H1 (cell line): ENCODE measurements around the gene HABP4. TPM values are rescaled to one million over a fixed set of nuclear protein-coding genes. Genes with fewer than 3 reads are reported as not detected.

Experiments
- CTCF ChIP-seq, 3 experiments: IDR thresholded peaks; 1 replicate in 2 of 3; 2 replicates in 1 of 3; pipeline versions ENCODE4 v1.5.1 to v1.6.1; 2011; ENCODE audit warnings: low read length in 3 of 3, mild to moderate bottlenecking in 3 of 3, inconsistent platforms in 2 of 3, low read depth in 1 of 3, moderate library complexity in 1 of 3; ENCODE audit not compliant: insufficient read depth in 1 of 3; ENCODE audit errors: control extremely low read depth in 1 of 3
- HDAC6 ChIP-seq: IDR thresholded peaks from one replicate; pipeline ENCODE4 v1.7.1; 2012; ENCODE audit warnings: low read depth, mild to moderate bottlenecking, inconsistent platforms, low read length, moderate library complexity
- MAFK ChIP-seq: IDR thresholded peaks from 2 replicates; pipeline ENCODE4 v1.6.1; 2012; ENCODE audit warnings: low read depth, mild to moderate bottlenecking, improper control_type of control experiment, low read length
- PHF8 ChIP-seq: fragments of 200-600 bp; sonication (generic); conservative IDR thresholded peaks from 2 replicates; pipeline ENCODE4 v1.7.1; 2012; ENCODE audit warnings: low read depth, mild to moderate bottlenecking, inconsistent platforms, low read length, moderate library complexity
- RAD21 ChIP-seq, 2 experiments: IDR thresholded peaks in 1 of 2; conservative IDR thresholded peaks in 1 of 2; 2 replicates each; pipeline ENCODE4 v1.6.1; 2011; ENCODE audit warnings: low read depth in 2 of 2, low read length in 2 of 2, improper control_type of control experiment in 1 of 2, inconsistent platforms in 1 of 2, mild to moderate bottlenecking in 1 of 2, moderate library complexity in 1 of 2
- SAP30 ChIP-seq: fragments of 300-600 bp; sonication (generic); IDR thresholded peaks from 2 replicates; pipeline ENCODE4 v1.7.1; 2012; ENCODE audit warnings: low read length, moderate library complexity, mild to moderate bottlenecking, inconsistent platforms; ENCODE audit not compliant: insufficient read depth, insufficient replicate concordance
- SP4 ChIP-seq: IDR thresholded peaks from 2 replicates; pipeline ENCODE4 v1.6.1; 2012; ENCODE audit warnings: low read length, inconsistent platforms
- SRF ChIP-seq: IDR thresholded peaks from 2 replicates; pipeline ENCODE4 v1.6.1; 2011; ENCODE audit warnings: mild to moderate bottlenecking, low read depth, low read length, moderate library complexity
- polyA plus RNA-seq, 7 experiments: library from polyadenylated mRNA; depleted of rRNA in 3 of 7; stranded (reverse) in 5 of 7; unstranded in 2 of 7; fragments of >200 nt in 5 of 7; fragments of 200-250 nt in 2 of 7; gene quantifications; 1 replicate in 5 of 7; 2 replicates in 1 of 7; 4 replicates in 1 of 7; pipeline versions ENCODE4 v1.2.1 to v1.2.3, GENCODE V29; 2011 to 2013; ENCODE audit warnings: missing spikeins in 2 of 7, mixed read lengths in 2 of 7
- total RNA-seq: library from RNA; stranded (reverse); fragmentation: NEBNext Ultra II Directional; extraction: Animal tissue kit (Norgen Biotek cat#: 25700); gene quantifications from 2 replicates; pipeline ENCODE4 v1.2.1, GENCODE V29; 2021

Gene HABP4
- total and polyA plus RNA-seq, 2 of the 8 experiments (the other 6 are each of a cell fraction or from before 2014, with no cell fraction given), result 3.3 to 11.2 TPM

GRCh38 chr9:96487949-96488348 lies 38.0 kb downstream of the HABP4 start (continued):
- no peak for TF ChIP-seq CTCF (IDR thresholded peaks at IDR 0.05; ENCODE audit: control extremely low read depth in 1 of 3, insufficient read depth in 1 of 3, low read depth in 1 of 3, low read length in 3 of 3)
- no peak for TF ChIP-seq SRF
- TF ChIP-seq MAFK, result no peak
- TF ChIP-seq RAD21 (IDR thresholded peaks at IDR 0.05 in 1 of 2, conservative IDR thresholded peaks at IDR 0.05 in 1 of 2; ENCODE audit: low read depth in 2 of 2, low read length in 2 of 2), result no peak
- no peak for TF ChIP-seq HDAC6
- TF ChIP-seq SP4, result no peak
- no peak for TF ChIP-seq SAP30
- TF ChIP-seq PHF8, result no peak
- TF ChIP-seq, all 59 proteins: peak for 0
